ENCODE results near the gene PNMA6A.
"Not testable (repeated sequence)": the region's sequence is repeated elsewhere in the genome, so short reads cannot be mapped to it uniquely, and the experiment has no call there.

PNMA6A gene

GRCh38 chrX:153077437-153078135, 5.3 kb downstream of the PNMA6A start:
- DNase-seq, result not testable (repeated sequence)

- DNase-seq, result not testable (repeated sequence)
These were observed 11.1 kb downstream of the PNMA6A start for GRCh38 chrX:153083238-153083923.

- no peak for DNase-seq
These were observed 30.2 kb downstream of the PNMA6A start for GRCh38 chrX:153102418-153102817.

- DNase-seq, result not testable (repeated sequence)
These were observed 32.7 kb downstream of the PNMA6A start for GRCh38 chrX:153104959-153105358.

- not testable (repeated sequence) for DNase-seq
These were observed 34.0 kb downstream of the PNMA6A start for GRCh38 chrX:153106092-153106801.

- not testable (repeated sequence) for DNase-seq
These were observed 38.5 kb downstream of the PNMA6A start for GRCh38 chrX:153110735-153111134.

- DNase-seq, result not testable (repeated sequence)
These were observed 41.6 kb downstream of the PNMA6A start for GRCh38 chrX:153113851-153114250.

GRCh38 chrX:153117754-153118153, 45.5 kb downstream of the PNMA6A start:
- not testable (repeated sequence) for DNase-seq

GRCh38 chrX:153120230-153120629, 48.0 kb downstream of the PNMA6A start:
- DNase-seq, result not testable (repeated sequence)

- DNase-seq, result not testable (repeated sequence)
These were observed 51.2 kb downstream of the PNMA6A start for GRCh38 chrX:153123468-153123867.

Measured in activated CD4-positive, alpha-beta T cell treated with anti-CD3 and anti-CD28 coated beads, Interleukin-10, Interleukin-2, amounts not matched to agents 100 ng/mL and 50 ng/mL, durations not matched to agents 16 hours and 8 hours (primary cell).